Endometrial microvascular endothelial cells (primary cell): ENCODE measurements around the gene IQCH. TPM values are rescaled to one million over a fixed set of nuclear protein-coding genes. Genes with fewer than 3 reads are reported as not detected.

Experiments
- in situ Hi-C: cut with HindIII; loops from 2 replicates; pipeline ENCODE4 v1.10.0; 2017; ENCODE audit warnings: low sequenced_read_pairs, low pct_unique_long_range_greater_than_20kb; ENCODE audit errors: inconsistent ontology term
- total RNA-seq: library from RNA; depleted of rRNA; stranded (reverse); fragments of >200 nt; gene quantifications from one replicate; pipeline ENCODE4 v1.2.3, GENCODE V29; 2015; ENCODE audit errors: inconsistent ontology term

Gene IQCH
- total RNA-seq, 1 donor from 2014 or later: 0.37 TPM

- in situ Hi-C loops: no loop called here
These were observed 202.3 kb downstream of the IQCH start for GRCh38 chr15:67456677-67457529.

GRCh38 chr15:67458331-67459029 lies 203.9 kb downstream of the IQCH start:
- in situ Hi-C loops: no loop called here

- in situ Hi-C loops: no loop called here
These were observed 205.9 kb downstream of the IQCH start for GRCh38 chr15:67460521-67460920.

GRCh38 chr15:67461735-67462134 lies 207.1 kb downstream of the IQCH start:
- in situ Hi-C loops: no loop called here

GRCh38 chr15:67462875-67463274 lies 208.3 kb downstream of the IQCH start:
- in situ Hi-C loops: no loop called here

GRCh38 chr15:67463488-67463887 lies 208.9 kb downstream of the IQCH start:
- in situ Hi-C loops: no loop called here

GRCh38 chr15:67465196-67465952 lies 210.8 kb downstream of the IQCH start:
- in situ Hi-C loops: no loop called here

- in situ Hi-C loops: no loop called here
These were observed 213.8 kb downstream of the IQCH start for GRCh38 chr15:67468416-67468815.

GRCh38 chr15:67469680-67470079 lies 215.1 kb downstream of the IQCH start:
- in situ Hi-C loops: no loop called here

- in situ Hi-C loops: no loop called here
These were observed 218.4 kb downstream of the IQCH start for GRCh38 chr15:67472957-67473356.

- in situ Hi-C loops: no loop called here
These were observed 220.0 kb downstream of the IQCH start for GRCh38 chr15:67474405-67475110.

GRCh38 chr15:67479781-67480505 lies 225.4 kb downstream of the IQCH start:
- in situ Hi-C loops: no loop called here

- in situ Hi-C loops: no loop called here
These were observed 226.2 kb downstream of the IQCH start for GRCh38 chr15:67480741-67481140.

- in situ Hi-C loops: no loop called here
These were observed 227.1 kb downstream of the IQCH start for GRCh38 chr15:67481680-67482079.

- in situ Hi-C loops: no loop called here
These were observed 241.0 kb downstream of the IQCH start for GRCh38 chr15:67495585-67495984.

- in situ Hi-C loops: no loop called here
These were observed 246.7 kb downstream of the IQCH start for GRCh38 chr15:67501177-67501835.

- in situ Hi-C loops: no loop called here
These were observed 247.4 kb downstream of the IQCH start for GRCh38 chr15:67501836-67502461.
